Measurements from ENCODE around the gene PLA2G4B. TPM values are rescaled to one million over a fixed set of nuclear protein-coding genes. Genes with fewer than 3 reads are reported as not detected.

PLA2G4B gene
- total RNA-seq, 4 donors from 2014 or later, result 62.0 to 90.3 (median 86.5) TPM

GRCh38 chr15:41869770-41870688, 31.4 kb downstream of the PLA2G4B start:
- intact Hi-C loops (cut with DNase I; ENCODE audit: low total_unique reads), result no loop called here
- TF ChIP-seq CTCF (IDR thresholded peaks at IDR 0.05) (no peak), POLR2A (IDR thresholded peaks at IDR 0.05) (no peak)
- no peak overlapping the region for H3K4me3 ChIP-seq (ENCODE audit: low read depth, poor library complexity, severe bottlenecking)
- no peak for DNase-seq (ENCODE audit: low spot score in 2 of 2)
- 74 to 83% methylated on average over 41 to 42 of the region's 42 CpGs for WGBS, 2 donors

- no peak overlapping the region for H3K4me3 ChIP-seq (ENCODE audit: low read depth, poor library complexity, severe bottlenecking)
- TF ChIP-seq POLR2A (IDR thresholded peaks at IDR 0.05) (no peak), CTCF (IDR thresholded peaks at IDR 0.05) (no peak)
- no peak for DNase-seq (ENCODE audit: low spot score in 2 of 2)
- WGBS, 2 donors, result 77 to 79% methylated on average over 9 of the region's 9 CpGs
- intact Hi-C loops (cut with DNase I; ENCODE audit: low total_unique reads), result no loop called here
These were observed 32.0 kb downstream of the PLA2G4B start for GRCh38 chr15:41870689-41871081.

- intact Hi-C loops (cut with DNase I; ENCODE audit: low total_unique reads), result no loop called here
- H3K4me3 ChIP-seq (ENCODE audit: low read depth, poor library complexity, severe bottlenecking), result no peak overlapping the region
- 91 to 93% methylated on average over 17 to 19 of the region's 19 CpGs for WGBS, 2 donors
- TF ChIP-seq POLR2A (IDR thresholded peaks at IDR 0.05) (no peak), CTCF (IDR thresholded peaks at IDR 0.05) (no peak)
- no peak for DNase-seq (ENCODE audit: low spot score in 2 of 2)
These were observed 32.7 kb downstream of the PLA2G4B start for GRCh38 chr15:41871175-41871905.

GRCh38 chr15:41872166-41872747, 33.6 kb downstream of the PLA2G4B start:
- DNase-seq (ENCODE audit: low spot score in 2 of 2), result no peak
- no peak overlapping the region for H3K4me3 ChIP-seq (ENCODE audit: low read depth, poor library complexity, severe bottlenecking)
- intact Hi-C loops (cut with DNase I; ENCODE audit: low total_unique reads), result no loop called here
- 90 to 92% methylated on average over 9 of the region's 9 CpGs for WGBS, 2 donors
- no peak for TF ChIP-seq CTCF (IDR thresholded peaks at IDR 0.05)
- TF ChIP-seq POLR2A (IDR thresholded peaks at IDR 0.05), result no peak

GRCh38 chr15:41873711-41874110, 35.1 kb downstream of the PLA2G4B start:
- DNase-seq (ENCODE audit: low spot score in 2 of 2), result no peak
- no peak overlapping the region for H3K4me3 ChIP-seq (ENCODE audit: low read depth, poor library complexity, severe bottlenecking)
- 83 to 87% methylated on average over 7 of the region's 8 CpGs for WGBS, 2 donors
- TF ChIP-seq CTCF (IDR thresholded peaks at IDR 0.05) (no peak), POLR2A (IDR thresholded peaks at IDR 0.05) (no peak)
- intact Hi-C loops (cut with DNase I; ENCODE audit: low total_unique reads), result no loop called here
